Left ventricle myocardium inferior (tissue), 1 donor: ENCODE data around the gene UXS1. TPM values are rescaled to one million over a fixed set of nuclear protein-coding genes. Genes with fewer than 3 reads are reported as not detected.
A peak's percentile ranks its signal among the peaks of the same experiment; 100 is the strongest.

Source experiments
- DNase-seq: peaks from one replicate; pipeline ENCODE4 v3.0.0-alpha.2; 2020
- H3K27ac ChIP-seq: fragments of 200-600 bp; replicated peaks from 2 replicates; pipeline ENCODE4 v1.8.0; 2021
- H3K27me3 ChIP-seq: fragments of 200-600 bp; 2 replicates; pipeline ENCODE4 v1.8.0; 2021; ENCODE audit warnings: low read depth
- H3K36me3 ChIP-seq: fragments of 200-600 bp; 2 replicates; pipeline ENCODE4 v1.8.0; 2021
- H3K4me1 ChIP-seq: fragments of 200-600 bp; 2 replicates; pipeline ENCODE4 v1.8.0; 2021
- H3K4me3 ChIP-seq: fragments of 200-600 bp; 2 replicates; pipeline ENCODE4 v1.8.0; 2021; ENCODE audit warnings: mild to moderate bottlenecking, moderate library complexity
- H3K9me3 ChIP-seq: fragments of 200-600 bp; replicated peaks from 2 replicates; pipeline ENCODE4 v1.8.0; 2021
- CTCF ChIP-seq: fragments of 200-600 bp; IDR thresholded peaks from 2 replicates; pipeline ENCODE4 v1.8.0; 2021; ENCODE audit warnings: antibody characterized with exemption, mild to moderate bottlenecking, borderline replicate concordance
- intact Hi-C: fragments of 100-400 bp; cut with micrococcal nuclease; formaldehyde crosslinking; loops from one replicate; pipeline ENCODE4 v1.11.0; 2022
- total RNA-seq: library from RNA; stranded (reverse); fragmentation: NEBNext Ultra II Directional; extraction: Animal tissue kit (Norgen Biotek cat#: 25700); gene quantifications from one replicate; pipeline ENCODE4 v1.2.1, GENCODE V29; 2021
- donor health status: DM: no; HTN: yes; CAD: no; lungs with severe emphysema.

Gene UXS1
- total RNA-seq, 1 donor from 2014 or later, result 26.7 TPM

DNA sequence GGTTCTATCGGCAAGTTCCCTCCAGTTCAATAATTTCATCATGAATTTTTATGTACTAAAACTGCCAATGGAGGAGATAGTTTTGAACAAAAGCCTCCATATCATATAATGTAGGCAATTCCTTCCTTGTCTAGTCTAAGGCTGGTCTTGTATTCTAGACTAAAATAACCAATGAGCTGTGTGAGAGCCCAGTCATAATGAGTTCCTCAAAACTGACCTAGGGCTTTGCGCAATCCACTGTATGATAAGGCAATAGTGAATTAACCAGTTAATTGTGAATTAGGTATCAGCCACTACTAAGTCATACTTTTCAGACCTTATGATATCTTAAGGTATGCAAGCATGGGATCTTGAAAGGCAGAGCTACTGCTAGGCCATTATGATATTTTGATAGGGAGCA, 7.6 kb upstream of the UXS1 start:
- DNase-seq, result no peak
- intact Hi-C loops, result no loop called here
- Histone ChIP-seq H3K9me3 (no peaks in the 10 kb centered on the region), H3K36me3 (no peaks in the 10 kb centered on the region), H3K27ac (no peak overlapping the region), H3K27me3 (no peaks in the 10 kb centered on the region), H3K4me3 (no peak overlapping the region), H3K4me1 (no peaks in the 10 kb centered on the region)
- no peak for TF ChIP-seq CTCF

DNA sequence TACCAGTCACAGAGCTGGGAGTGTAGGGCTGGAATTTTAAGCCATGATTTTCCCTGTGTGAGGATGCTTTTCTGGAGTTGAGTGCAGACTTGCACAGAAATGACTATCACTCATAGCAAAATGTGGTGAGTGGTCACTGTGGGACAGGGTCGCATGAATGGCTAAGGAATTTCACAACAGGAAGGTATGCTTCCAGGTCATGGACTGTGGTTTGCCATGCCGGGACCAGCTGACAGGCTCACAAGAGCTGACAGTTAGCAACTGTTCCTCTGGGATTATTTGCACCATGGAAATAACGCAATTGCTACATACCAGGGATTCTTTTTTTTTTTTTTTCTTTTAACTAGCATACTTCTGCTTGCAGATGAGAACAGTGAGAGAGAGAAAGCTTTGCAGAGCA, 3.8 kb upstream of the UXS1 start:
- DNase-seq, result no peak
- Histone ChIP-seq H3K4me3 (no peak overlapping the region), H3K9me3 (no peaks in the 10 kb centered on the region), H3K27ac (no peak overlapping the region), H3K27me3 (no peaks in the 10 kb centered on the region), H3K36me3 (no peaks in the 10 kb centered on the region), H3K4me1 (peaks cover 20% of the 10 kb centered on the region)
- intact Hi-C loops, result no loop called here
- no peak for TF ChIP-seq CTCF

- Histone ChIP-seq H3K36me3 (no peaks in the 10 kb centered on the region), H3K9me3 (no peaks in the 10 kb centered on the region), H3K4me1 (peaks cover 26% of the 10 kb centered on the region), H3K4me3 (no peak overlapping the region), H3K27ac (no peak overlapping the region), H3K27me3 (no peaks in the 10 kb centered on the region)
- TF ChIP-seq CTCF, result no peak
- intact Hi-C loops, result no loop called here
- DNase-seq, result no peak
These were observed 1.9 kb upstream of the UXS1 start for GRCh38 chr2:106195981-106196380.

DNA sequence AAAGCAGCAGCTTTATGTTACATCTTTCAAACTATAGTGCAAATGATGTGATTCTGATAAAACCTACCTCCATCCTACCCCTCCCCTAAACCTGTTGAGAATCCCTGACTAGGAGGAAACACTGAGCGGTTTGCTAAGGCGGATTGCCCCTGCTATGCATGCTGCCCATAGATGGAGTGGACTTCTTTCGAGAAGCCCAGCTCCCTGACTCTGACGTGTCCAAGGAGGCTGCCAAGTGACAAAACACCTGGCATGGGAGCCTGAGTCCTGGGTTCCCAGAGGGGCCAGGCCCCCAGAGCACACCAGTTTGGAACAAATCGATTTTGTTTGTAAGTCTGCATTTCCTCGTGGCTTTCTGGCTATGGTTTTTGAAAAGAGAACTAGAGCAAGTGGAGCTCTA, 1.4 kb upstream of the UXS1 start:
- DNase-seq, result no peak
- Histone ChIP-seq H3K36me3 (no peaks in the 10 kb centered on the region), H3K4me3 (peak overlapping the region; percentile 99), H3K9me3 (no peaks in the 10 kb centered on the region), H3K27me3 (no peaks in the 10 kb centered on the region), H3K27ac (no peak overlapping the region), H3K4me1 (peaks cover 26% of the 10 kb centered on the region)
- intact Hi-C loops, result no loop called here
- TF ChIP-seq CTCF, result no peak

GRCh38 chr2:106193690-106193976, 468 bp downstream of the UXS1 start:
- DNase-seq, result no peak
- intact Hi-C loops, result no loop called here
- Histone ChIP-seq H3K9me3 (no peaks in the 10 kb centered on the region), H3K4me3 (peak overlapping the region; percentile 99), H3K27ac (peak overlapping the region; percentile 92), H3K36me3 (no peaks in the 10 kb centered on the region), H3K27me3 (no peaks in the 10 kb centered on the region), H3K4me1 (peaks cover 26% of the 10 kb centered on the region)
- no peak for TF ChIP-seq CTCF
